GOT3 (cell line): ENCODE data around the gene MYOZ3.
A peak's percentile ranks its signal among the peaks of the same experiment; 100 is the strongest.

Experiments used
- DNase-seq: peaks from one replicate; lab custom pipeline; 2025; ENCODE audit warnings: mixed read lengths; lab: John Stamatoyannopoulos, UW

Gene MYOZ3

DNA sequence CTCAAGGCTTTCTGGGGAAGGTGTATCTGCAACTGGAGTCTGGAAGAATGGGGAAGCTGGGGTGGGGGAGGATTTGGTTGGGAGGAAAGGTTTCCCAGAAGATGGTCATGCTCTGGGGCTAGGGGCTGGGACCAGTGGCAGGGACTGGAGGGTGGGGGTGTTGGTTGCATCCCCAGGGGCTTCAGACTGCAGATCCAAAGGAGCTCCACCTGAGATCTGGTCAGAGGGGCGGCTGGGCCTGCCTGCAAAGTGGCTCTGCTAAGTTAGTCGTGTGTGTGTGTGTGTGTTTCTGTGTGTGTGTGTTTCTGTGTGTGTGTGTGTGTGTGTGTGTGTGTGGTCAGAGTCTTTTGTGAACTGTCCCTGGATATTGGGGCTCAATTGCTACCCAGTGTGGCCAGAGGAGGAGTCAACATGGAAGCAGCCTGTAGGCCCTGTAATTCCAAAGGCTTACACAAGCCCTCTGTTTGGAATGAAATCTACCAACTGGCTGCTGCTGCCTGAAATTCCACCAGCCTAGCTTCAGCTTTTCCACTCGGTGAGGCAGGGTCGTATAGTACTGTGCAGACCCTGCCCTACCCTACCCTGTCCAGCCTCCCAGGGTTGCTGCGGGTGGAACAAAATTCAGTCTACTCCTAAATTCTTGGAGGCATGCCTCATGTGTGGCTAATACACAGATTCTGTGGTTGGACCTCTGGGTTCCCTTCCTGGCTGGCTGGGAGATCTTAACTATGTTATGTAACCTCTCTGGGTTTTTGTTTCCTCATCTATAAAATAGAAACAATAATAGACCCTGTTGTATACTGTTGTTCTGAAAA lies 33.1 kb upstream of the MYOZ3 start:
- DNase-seq, result no peak

DNA sequence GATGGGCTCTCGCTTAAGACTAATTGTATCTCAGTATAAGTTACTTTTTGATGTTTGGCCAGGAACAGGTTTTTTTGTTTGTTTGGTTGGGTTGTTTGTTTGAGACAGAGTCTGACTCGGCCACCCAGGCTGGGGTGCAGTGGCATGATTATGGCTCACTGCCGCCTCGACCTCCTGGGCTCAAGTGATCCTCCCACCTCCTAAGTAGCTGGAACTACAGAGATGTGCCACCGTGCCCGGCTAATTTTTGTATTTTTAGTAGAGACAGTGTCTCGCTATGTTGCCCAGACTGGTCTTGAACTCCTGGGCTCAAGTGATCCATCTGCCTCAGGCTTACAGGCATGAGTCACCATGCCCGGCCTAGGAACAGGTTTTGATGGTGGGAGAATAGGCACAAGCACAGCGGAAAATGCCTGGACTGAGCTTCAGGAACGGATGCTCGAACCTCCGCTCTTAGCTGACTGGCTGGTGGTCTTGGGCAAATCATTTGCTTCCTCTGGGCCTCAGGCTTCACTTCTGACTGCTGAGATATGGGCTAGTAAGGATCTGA lies 32.0 kb upstream of the MYOZ3 start:
- no peak for DNase-seq

DNA sequence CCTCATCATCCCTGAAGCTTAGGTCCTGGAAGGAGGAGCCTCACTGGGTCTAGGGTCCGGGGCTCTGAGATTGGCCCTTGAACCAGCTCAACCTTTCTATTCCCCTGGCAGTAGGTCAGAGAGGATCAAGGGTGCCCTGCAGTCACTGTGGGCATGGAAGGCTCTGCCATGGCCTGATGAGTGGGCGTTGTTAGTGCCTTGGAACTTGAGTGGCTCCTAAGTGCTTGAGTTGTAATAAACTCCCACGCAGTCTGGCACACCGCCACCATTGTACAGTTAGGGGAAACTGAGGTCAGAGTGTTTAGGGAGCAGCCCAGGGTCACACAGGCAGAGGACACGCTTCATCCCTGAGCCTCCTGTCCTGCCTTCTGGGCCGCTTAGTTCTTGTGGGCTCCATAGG lies 31.0 kb upstream of the MYOZ3 start:
- DNase-seq, result no peak

DNA sequence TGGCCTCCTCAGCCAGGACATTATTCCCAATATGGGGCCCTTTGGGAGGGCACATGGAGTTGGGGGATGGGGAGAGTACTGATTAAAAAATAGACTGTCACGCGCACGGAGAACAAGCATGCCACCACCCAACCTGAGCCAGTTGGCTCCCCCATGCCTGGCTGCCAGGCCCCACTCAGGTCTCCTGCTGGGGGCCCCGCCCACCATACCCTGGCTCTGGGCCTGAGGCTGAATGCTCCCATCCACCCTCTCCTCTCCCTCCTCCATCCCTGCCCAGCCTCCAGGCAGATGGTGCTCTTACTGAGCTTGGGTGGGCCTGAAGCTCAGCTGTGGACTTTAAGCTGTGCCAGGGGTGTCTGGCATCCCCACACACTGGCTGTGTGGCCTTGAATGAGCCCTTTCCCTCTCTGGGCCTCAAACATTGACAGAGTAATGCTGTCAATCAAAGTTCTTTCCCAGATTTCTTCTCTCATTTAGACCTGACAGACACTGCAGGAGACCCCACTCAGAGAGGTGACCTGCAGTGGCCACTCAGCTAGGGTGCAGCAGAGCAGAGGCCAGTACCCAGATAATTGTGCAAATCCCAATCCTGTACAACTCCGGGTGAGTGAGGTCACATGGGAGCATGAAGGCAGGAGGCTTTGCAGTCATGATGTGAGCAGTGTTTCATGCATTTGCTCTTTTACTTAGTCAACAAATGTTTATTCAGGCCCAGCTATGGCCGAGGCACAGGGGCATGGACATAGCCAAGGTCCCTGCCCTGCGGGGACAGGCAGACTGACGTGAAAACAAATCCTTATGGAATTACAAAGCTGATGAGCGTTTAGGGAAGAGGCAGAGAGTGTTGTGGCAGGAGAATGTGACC lies 30.4 kb upstream of the MYOZ3 start:
- DNase-seq, result no peak

DNA sequence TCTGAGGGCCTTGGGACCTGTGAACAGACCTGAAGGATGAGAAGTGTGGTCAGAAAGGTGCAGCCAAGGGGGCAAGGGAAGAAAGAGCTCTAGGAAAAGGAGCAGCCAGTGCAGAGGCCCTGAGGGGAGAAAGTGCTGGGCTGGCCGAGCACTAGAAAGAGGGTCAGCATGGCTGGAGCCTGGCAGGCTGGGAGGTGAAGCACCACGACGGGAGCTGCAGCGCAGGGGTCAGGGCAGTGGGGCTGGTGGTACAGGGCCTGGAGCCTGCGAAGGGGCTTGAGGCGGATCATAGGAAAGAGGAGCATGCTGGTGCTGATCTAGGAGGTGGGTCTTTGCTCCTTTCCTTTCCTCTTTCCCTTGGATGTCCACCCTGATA lies 29.7 kb upstream of the MYOZ3 start:
- no peak for DNase-seq

DNA sequence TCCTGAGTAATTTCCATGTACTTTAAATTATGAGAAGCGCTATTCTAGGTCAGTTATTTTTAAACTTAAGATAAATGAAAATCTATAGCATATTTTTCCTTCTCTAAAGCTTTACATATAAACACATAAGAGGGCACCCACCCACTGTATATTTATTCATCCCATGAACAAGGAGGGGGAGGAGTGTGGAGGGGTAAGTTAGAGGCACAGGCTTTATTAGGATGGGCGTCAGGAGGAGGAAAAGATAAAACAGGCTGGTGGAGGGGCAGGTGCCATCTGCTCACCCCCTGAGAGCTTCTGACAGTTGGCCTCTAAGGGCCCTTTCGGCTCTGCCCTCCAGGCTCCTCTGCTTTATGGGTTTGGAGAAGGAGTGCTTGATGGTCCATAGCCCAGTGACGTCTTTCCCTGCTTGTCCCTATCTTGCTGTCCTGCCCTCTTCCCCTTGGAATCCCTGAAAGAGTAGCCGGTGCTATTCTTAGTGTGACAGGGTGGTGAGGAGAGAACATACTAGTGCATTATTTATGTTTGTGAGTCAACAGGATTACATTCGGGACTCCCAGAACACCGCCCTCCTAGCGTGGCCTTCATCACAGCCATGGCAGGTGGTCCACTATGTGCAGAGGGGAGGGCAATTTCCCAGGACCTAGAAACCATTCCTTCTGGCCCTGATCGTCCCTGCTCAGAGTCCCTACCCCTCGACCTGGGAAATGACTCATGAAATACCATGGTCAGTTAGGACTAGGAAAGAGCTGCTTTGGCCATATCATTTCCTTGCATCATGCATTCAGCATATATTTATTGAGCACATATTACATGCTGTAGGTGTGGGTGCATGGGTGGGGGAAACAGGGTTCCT lies 28.5 kb upstream of the MYOZ3 start:
- no peak for DNase-seq

DNA sequence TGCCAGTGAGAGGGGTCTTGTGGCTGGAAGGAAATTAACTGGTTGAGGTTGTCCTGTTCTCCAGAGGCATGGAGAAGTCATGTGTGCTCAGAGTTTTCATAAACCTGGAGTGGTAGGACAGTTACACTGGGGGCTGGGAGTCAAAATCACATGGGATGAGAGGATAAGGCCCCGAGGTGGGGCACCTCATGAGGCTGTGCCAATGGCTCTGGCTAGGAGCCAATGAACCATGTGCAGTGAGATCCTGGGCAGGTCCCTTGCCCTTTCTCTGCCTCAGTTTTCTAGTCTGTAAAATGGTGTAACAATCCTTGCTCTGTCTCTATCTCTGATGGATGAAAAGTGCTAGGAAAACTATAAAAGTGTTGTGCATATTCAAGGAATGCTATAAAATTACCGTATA lies 27.6 kb upstream of the MYOZ3 start:
- no peak for DNase-seq

DNA sequence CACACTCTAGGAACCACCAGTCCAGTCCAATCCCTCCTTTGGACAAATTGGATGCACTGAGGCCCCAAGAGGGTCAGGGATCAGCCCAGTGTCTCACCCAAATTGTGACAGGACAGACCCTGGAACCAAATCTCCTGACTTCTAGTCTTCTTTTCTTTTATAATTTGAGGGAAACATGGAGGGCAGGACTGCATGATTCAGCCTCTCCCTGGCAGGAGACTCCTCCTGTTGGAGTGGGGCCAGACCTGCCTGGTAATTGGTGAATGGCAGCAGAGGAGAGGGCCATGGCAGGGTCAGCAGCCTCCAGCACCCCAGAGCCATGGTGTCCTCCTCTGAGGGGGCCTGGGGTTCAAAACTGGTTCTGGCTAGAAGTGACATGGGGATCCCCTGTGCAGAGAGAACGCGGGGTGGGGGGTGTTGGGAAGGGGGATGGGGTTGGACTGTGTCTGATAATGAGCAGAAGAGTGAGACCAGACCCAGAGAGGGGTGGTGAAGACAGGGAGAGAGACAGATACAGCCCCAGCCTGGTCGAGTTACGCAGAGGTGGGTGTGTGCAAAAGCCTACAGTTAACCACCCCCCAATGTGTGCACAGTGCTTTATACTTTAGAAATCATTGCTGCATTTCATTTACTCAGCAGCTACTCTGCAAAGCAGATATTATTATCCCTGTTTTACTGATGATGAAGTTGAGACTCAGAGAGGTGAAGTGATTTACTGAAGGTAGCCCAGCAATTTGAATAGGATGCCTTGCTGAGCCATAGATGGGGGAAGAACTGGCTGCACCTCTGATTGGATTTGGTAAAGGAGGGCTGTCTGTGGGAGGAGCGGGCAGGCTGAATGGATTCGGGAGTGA lies 24.4 kb upstream of the MYOZ3 start:
- DNase-seq, result no peak

DNA sequence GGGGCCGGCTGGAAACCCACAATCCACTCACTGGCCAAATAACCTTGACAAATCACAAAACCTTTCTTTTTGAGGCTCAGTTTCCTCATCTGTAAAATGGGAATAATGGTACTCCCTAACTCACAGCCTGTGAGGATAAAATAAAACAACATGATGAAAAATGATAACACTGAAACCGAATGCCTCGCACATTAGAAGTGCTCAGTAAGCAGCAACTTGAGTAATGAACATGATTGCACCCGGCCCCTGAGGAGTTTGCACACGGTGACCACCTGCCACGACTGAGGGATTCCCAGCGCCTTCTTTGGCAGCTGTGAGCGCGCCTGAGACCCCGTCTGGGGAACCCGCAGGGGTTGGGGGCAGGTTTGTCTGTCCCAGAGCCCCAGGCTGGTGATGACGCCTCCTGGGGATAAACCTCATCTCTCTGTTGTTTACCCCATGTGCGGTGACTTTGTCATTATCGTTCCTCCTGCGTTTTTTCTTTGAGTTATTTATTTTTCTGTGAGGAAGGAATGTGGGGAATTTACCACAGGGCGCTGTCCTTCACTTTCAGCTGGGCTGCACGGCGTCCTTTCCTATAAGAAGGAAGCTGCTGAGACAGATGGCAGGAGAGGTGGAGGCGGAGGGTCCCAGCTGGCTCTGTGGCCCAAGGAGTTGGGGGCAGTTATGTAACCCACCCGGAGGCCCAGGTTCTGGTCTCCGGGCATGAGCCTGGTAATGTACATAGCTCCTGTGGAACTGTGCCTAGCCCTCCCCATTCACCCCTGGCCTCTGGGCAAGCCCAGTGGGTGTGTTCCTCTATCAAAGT lies 23.6 kb upstream of the MYOZ3 start:
- DNase-seq, result no peak

DNA sequence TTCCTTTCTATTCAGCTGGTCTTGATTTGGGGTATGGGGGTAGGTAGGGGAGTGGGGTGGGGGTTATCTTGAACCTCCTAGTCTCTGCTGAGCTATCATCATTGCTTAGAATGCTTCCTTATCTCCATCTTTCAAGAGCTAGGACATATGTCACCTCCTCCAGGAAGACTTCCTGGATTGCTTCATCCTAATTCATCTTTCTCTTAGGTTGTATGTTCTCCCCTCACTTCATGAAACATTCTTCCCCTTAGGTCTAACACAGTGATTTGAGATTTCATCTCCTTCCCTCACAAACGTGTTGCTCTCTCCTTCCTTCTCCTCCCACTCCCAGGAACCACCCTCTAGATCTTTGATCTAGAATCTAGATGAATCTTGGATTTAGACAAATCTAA lies 23.0 kb upstream of the MYOZ3 start:
- no peak for DNase-seq

DNA sequence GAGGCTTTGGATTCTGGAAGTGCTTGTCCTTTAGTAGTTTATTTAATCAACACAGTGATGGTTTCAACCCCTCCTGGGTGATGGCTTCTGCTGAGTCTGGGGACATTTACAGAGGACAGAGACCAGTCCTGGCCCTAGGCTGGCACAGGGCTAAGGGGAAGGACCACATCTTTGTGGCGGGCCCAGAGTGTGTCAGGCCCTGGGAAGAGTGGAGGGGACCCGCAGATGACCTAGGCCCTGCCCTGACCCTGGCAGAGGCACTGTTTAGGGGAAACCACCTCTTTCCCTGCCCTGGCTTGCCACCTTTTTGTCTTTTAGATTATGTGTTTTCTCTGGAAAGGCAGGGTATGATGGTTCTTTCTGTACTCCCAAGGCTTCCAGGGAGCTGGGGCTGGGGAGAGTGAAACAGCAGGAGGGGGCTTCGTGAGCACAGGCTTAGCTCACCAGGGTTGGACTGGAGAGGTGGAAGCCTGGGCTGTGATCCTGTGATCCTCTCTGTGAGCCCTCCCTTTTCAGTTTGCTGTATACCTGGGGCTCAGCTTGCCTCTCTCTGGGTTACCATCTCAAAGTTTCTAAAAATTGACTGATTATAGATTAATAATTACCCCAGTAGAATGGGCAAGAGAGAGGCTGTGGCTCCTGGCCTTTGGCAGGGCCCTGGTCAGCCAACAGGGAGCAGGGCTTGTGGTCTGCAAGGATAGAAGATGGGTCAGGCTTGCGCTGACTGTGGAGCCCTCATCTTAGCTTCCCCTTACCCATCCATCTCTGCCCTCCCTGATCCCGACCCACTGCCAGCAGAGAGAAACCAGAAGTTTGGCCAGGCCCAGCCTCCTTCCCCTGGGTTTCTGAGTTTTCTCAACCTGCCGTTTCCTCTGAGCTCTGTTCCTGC lies 22.3 kb upstream of the MYOZ3 start:
- DNase-seq, result no peak

DNA sequence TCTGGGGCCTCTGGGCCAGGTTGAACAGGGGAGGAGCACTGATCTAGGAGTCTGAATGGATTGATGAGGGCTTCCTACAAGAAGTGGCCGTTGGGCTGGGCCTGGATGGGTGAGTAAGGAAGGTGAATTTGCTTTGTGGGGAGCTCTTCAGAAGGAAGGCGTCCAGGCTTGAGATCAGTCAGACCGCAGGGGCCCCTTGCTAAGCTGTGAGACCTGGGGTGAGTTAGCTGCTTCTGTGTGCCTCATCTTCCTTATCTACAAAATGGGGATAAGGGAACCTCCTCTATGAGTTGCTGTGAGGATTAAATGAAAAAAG lies 21.7 kb upstream of the MYOZ3 start:
- DNase-seq, result no peak

DNA sequence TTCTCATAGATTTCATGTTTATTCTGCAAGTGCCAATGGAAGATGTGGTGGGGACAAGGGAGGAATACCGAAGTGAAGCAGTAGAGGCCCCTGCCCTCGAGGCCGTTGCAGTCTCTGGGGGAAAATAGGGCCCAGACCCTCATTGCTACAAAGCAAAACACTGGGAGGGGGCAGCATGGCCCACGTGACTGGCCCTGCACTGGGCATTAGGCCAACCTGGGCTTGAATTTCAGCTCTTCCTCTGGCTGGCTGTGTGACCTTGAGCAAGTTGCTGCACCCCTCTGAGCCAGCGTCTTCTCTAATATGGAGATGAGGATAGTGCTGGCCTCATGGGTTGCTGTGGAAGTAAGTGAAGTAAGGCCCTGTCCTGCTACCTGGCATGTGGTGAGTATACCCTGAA lies 21.3 kb upstream of the MYOZ3 start:
- DNase-seq, result no peak

DNA sequence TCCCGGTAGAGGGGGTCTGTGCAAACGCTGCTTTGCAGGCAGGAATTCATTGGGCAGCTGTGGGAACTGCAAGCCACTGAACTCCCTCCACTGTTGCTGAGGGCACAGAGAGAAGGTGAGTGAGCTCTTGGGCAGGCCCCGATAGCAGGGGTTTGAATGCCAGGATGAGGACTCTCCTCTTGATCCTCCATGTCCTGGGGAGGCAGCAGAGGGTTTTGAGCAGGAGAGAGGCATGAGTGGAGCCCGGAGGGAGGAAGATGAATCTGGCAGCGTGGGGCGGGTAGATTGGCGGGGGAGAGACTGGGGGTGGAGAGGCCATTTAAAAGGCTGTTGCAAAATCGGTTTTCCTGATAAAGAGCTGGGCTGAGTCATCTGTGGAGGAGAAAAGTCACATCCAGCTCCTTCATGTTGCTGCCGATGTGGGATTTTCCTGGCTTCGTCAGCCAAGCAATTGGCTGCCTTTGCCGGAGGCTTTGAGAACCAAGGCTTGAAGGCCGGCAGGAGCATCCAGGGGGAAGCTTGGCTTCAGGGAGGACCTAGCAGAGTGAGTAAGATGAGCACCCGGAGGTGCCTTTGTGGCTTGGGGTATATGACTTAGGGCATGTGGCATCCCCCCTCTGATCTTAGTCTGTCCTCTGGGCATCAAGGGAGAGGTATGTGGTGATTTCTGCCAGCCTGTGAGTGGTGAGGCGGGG lies 20.6 kb upstream of the MYOZ3 start, which contains the start of gene SYNPO:
Gene SYNPO, plus strand, starts transcription at position 350 of the 695 bp plus-strand sequence. CDS start 7,616 bp downstream, outside the sequence.
- DNase-seq, result peak; percentile 65

DNA sequence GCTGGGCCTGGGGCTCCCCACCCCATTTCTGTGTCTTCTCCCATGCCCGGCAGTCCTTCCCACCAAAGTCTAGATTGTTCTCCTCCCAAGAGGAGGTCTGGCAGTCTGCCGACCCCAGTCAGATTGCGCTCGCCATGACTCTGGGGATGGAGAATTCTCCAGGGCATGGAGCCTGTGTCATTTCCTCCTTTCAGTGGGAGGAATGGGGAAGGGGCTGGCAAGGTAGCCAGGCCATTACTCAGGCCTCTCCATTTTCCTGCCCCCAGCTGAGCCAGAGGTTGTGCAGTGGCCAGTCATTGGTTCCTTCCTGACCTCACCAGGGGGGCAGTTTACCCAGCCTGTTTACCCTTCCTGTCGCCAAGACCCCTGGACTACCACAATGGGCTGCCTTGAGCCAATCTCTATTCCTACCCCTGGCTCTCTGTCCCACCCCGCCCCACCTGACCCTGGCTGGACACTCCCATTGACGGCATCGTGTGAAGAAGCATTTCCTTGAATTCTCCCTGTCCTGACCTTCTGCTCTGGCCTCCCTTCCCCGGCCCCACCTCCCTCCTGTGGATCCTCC lies 20.0 kb upstream of the MYOZ3 start:
- DNase-seq, result no peak

DNA sequence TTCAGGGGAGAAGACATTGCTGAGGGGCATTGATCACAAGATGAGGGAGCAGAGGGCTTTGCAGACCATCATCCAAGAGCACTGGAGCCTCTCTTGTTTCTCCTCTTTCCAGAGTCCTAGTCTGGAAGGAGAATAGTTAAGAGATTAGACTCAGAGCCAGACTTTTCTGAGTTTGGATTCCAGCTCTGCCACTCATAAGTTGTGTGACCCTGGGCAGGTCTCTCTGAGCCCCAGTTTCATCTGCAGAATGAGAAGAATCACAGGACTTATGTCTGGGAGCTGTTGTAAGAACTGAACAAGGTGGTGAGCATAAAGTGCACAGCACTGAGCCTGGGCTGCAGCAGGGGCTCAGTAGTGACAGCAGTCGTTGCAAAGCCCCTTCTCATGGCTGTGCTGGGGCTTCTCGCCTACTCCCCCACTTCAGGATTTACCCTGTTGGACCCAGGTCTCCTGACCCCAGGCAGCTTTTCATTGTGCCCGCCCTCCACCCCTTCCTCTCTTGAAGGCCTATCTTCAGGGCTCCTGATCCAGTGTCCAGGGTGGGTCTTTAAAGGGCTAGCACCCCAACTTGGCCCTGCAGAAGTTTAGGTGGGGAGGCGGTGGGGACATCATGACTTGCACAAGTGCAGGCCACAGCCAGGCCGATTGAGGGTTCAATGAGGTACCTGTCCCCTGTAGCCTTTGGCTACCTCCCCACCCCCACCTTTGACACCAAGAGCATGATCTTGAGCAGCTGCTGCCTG lies 19.1 kb upstream of the MYOZ3 start:
- DNase-seq, result no peak

DNA sequence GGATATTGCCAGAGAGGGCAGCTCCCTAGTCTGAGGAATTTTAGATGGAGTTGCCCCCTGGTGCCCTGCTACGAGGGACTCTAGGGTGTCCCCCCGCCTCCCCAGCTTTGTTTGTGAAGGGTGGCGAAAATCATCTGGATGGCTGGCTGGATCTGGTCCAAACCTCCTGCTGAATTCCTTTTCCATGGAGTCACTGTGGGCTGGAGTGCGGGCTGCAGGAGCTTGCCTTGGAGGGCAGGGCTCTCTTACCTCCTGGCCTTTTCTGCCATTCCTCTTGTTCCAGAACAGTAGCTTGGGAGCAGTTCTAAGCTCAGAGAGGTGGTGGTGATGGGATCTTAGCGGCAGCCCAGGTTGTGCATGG lies 18.5 kb upstream of the MYOZ3 start:
- DNase-seq, result no peak
